GM10248 (cell line): ENCODE measurements around the gene NYAP1.
"Not testable (repeated sequence)": the region's sequence is repeated elsewhere in the genome, so short reads cannot be mapped to it uniquely, and the experiment has no call there.

Source experiments
- CTCF ChIA-PET: fragments of 300-600 bp; sonication (Branson Sonifier 250); formaldehyde crosslinking; extraction: SDS; loops from one replicate; lab custom pipeline; 2021; ENCODE audit warnings: antibody characterized with exemption; lab: Yijun Ruan, JAX
- POLR2A ChIA-PET: fragments of 350-650 bp; sonication (Branson Sonifier 250); formaldehyde crosslinking; extraction: SDS; loops from one replicate; lab custom pipeline; 2020; ENCODE audit warnings: antibody characterized with exemption; lab: Yijun Ruan, JAX
- DNase-seq: peaks from one replicate; pipeline ENCODE4 v3.0.0; 2012; ENCODE audit errors: extremely low spot score
- TF ChIP-seq, protein P1 (sequence below): IDR thresholded peaks from 2 replicates; pipeline ENCODE4 v1.5.1; 2012; ENCODE audit warnings: mild to moderate bottlenecking, low read depth; ENCODE audit errors: extremely low read depth, missing control alignments, control extremely low read depth

The NYAP1 gene

DNA sequence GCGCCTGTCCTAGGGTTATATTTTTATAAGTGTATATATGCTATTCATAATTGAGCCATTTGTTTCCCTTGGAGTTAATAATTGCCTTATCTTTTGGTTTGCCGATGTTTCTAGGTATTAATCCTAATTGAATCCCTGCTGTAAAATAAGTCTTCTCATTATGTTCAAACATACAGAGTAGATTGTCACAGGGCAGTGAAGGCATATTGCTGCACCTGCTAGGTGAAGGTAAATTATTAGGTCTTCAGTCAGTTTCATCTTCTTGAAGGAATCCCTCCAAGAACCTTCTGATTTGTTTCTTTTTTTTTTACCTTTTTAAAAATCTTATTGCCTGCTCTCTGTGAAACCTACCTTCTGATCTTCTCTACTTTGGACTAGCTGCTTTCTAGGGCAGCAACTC is 37.3 kb downstream of the NYAP1 start:
- ChIA-PET CTCF (interaction anchor here (1.0 to 6.6 kb wide), 4 partner anchors 21 to 66 kb away, joined by 3 to 26 read pairs (median 3); no protein-coding TSS in a partner anchor), POLR2A (interaction anchor here (0.7 kb wide), 1 partner anchor 349 kb away, joined by 3 read pairs; no protein-coding TSS in a partner anchor)
- TF ChIP-seq, protein P1, sequence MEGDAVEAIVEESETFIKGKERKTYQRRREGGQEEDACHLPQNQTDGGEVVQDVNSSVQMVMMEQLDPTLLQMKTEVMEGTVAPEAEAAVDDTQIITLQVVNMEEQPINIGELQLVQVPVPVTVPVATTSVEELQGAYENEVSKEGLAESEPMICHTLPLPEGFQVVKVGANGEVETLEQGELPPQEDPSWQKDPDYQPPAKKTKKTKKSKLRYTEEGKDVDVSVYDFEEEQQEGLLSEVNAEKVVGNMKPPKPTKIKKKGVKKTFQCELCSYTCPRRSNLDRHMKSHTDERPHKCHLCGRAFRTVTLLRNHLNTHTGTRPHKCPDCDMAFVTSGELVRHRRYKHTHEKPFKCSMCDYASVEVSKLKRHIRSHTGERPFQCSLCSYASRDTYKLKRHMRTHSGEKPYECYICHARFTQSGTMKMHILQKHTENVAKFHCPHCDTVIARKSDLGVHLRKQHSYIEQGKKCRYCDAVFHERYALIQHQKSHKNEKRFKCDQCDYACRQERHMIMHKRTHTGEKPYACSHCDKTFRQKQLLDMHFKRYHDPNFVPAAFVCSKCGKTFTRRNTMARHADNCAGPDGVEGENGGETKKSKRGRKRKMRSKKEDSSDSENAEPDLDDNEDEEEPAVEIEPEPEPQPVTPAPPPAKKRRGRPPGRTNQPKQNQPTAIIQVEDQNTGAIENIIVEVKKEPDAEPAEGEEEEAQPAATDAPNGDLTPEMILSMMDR = no peak
- DNase-seq = no peak

DNA sequence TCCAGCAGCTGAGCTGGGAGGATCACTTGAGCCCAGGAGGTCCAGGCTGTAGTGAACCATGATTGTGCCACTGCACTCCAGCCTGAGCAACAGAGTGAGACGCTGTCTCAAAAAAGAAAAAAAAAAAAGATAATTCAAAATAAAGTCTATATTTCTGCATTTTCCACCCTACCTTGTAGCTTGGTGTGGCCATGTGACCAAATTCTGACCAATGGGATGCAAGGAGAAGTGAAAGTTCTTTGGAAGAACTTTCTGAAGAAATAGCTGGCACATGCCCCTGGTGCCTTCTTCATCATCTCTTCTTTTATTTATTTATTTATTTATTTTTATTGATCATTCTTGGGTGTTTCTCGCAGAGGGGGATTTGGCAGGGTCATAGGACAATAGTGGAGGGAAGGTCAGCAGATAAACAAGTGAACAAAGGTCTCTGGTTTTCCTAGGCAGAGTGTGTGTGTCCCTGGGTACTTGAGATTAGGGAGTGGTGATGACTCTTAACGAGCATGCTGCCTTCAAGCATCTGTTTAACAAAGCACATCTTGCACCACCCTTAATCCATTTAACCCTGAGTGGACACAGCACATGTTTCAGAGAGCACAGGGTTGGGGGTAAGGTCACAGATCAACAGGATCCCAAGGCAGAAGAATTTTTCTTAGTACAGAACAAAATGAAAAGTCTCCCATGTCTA is 38.3 kb downstream of the NYAP1 start:
- POLR2A ChIA-PET = interaction anchor here (0.7 kb wide), 1 partner anchor 350 kb away, joined by 3 read pairs; no protein-coding TSS in a partner anchor

DNA sequence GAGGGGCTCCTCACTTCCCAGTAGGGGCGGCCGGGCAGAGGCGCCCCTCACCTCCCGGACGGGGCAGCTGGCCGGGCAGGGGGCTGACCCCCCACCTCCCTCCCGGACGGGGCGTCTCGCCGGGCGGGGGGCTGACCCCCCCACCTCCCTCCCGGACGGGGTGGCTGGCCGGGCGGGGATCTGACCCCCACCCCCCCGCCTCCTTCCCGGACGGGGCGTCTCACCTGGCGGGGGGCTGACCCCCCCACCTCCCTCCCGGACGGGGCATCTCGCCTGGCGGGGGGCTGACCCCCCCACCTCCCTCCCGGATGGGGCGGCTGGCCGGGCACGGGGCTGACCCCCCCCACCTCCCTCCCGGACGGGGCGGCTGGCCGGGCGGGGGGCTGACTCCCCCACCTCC is 39.5 kb downstream of the NYAP1 start:
- CTCF ChIA-PET, DNase-seq, POLR2A ChIA-PET: not testable (repeated sequence)

More for the DNA sequence above, 38.3 kb downstream of the NYAP1 start:
- CTCF ChIA-PET = interaction anchor here (1.1 to 6.6 kb wide), 3 partner anchors 38 to 67 kb away, joined by 3 to 26 read pairs (median 3); partner anchors contain the start of gene NYAP1
- not testable (repeated sequence) for DNase-seq

DNA sequence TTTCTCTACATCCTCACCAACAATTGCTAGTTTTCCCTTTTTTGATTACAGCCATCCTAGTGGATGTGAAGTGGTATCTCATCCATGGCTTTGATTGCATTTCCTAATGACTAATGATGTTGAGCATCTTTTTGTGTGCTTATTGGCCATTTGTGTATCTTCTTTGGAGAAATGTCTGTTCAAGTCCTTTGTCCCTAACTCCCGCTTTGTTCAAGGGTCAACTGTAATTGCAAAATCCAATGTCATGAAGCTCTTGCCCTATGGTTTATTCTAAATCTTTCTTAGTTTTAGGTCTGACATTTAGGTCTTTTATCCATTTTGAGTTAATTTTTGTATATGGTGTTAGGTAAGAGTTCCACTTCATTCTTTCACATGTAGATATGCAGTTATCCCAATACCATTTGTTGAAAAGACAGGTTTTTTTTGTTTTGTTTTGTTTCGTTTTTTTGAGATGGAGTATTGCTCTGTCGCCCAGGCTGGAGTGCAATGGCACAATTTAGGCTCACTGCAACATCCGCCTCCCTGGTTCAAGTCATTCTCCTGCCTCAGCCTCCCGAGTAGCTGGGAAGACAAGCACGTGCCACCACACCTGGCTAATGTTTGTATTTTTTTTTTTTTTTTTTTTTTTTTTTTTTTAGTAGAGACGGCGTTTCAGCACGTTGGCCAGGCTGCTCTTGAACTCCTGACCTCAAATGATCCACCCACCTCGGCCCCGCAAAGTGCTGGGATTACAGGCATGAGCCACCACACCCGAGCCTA is 44.6 kb downstream of the NYAP1 start:
- DNase-seq, POLR2A ChIA-PET: not testable (repeated sequence)
- CTCF ChIA-PET = interaction anchor here (0.9 to 1.3 kb wide), 9 partner anchors 8 to 53 kb away, joined by 3 to 5 read pairs (median 3); no protein-coding TSS in a partner anchor

DNA sequence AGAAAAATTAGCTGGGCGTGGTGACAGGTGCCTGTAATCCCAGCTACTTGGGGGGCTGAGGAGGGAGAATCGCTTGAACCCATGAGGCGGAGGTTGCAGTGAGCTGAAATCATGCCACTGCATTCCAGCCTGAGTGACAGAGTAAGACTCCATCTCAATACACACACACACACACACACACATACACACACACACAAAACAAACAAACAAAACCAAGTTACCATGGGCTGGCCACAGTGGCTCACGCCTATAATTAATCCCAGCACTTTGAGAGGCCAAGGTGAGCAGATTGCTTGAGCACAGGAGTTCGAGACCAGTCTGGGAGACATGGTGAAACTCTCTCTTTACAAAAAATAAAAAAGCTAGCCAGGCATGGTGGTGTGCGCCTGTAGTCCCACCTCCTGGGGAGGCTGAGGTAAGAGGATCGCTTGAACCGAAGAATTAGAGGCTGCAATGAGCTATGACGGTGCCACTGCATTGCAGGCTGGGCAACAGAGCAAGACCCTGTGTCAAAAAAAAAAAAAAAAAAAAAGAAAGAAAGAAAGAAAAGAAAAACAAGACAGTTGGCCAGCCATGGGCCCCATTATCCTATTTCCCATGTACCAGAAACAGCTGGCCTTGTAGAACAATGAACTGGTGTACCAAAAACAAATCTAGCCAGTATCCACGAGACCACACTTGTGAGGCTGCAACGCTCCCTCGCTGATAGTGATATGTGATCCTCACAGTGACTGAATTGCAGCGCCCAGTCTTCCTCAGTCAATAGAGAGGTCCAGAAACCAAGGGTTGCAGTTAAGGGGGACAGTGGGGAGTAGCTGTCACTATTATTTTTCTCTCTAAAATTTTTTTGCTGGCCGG is 48.7 kb downstream of the NYAP1 start:
- TF ChIP-seq, protein P1 = no peak
- ChIA-PET POLR2A (no interaction called here), CTCF (interaction anchor here (0.7 to 1.9 kb wide), 4 partner anchors 13 to 62 kb away, joined by 3 to 5 read pairs (median 4); no protein-coding TSS in a partner anchor)
- DNase-seq = no peak

DNA sequence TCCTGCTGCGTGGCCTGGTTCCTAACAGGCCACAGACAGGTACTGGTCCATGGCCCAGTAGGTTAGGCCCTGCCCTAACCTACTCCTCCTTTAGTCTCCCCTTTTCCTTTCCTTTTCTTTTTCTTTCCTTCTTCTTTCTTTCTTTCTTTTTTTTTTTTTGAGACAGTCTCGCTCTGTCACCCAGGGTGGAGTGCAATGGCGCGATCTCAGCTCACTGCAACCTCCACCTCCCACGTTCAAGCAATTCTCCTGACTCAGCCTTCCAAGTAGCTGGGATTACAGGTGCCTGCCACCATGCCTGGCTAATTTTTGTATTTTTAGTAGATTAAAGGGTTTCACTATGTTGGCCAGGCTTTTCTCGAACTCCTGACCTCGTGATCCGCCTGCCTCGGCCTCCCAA is 52.3 kb downstream of the NYAP1 start:
- DNase-seq, POLR2A ChIA-PET: not testable (repeated sequence)
- CTCF ChIA-PET = interaction anchor here (1.0 to 1.3 kb wide), 2 partner anchors 8 to 43 kb away, joined by 3 read pairs; no protein-coding TSS in a partner anchor

DNA sequence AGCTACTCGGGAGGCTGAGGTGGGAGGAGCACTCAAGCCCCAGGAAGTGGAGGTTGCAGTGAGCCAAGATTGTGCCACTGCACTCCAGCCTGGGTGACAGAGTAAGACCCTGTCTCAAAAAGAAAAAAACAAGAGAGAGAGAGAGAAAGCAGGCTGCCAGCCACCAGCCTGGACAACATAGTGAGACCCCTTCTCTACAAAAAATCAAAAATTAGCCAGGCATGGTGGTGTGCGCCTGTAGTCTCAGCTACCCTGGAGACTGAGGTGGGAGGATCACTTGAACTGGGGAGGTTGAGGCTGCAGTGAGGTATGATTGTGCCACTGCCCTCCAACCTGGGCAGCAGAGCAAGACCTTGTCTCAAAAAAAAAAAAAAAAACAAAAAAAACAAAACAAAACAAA is 53.0 kb downstream of the NYAP1 start:
- POLR2A ChIA-PET, DNase-seq: not testable (repeated sequence)
- CTCF ChIA-PET = interaction anchor here (1.0 to 1.8 kb wide), 3 partner anchors 9 to 44 kb away, joined by 3 to 6 read pairs (median 3); no protein-coding TSS in a partner anchor

DNA sequence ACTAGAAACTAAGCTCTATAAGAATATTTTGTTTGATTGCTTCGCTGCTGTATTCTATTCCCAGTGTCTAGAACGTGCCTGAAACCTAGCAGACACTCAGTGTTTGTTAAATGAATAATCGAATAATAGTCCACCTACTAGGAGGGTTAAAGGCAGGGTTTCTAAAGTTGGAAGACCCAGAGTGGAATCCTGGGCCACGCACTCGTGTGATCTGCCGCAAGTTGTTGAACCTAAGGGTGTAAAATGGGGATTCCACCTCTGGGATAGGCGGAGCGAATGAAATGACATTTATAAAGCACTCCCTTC is 54.6 kb downstream of the NYAP1 start:
- ChIA-PET CTCF (interaction anchor here (0.9 to 3.4 kb wide), 4 partner anchors 11 to 26 kb away, joined by 3 to 14 read pairs (median 6); no protein-coding TSS in a partner anchor), POLR2A (no interaction called here)
- DNase-seq = no peak
- TF ChIP-seq, protein P1 = no peak
